ENCODE results near the gene SPOP.

GRCh38 chr17:49580981-49581647 lies 96.8 kb downstream of the SPOP start:
- TF ChIP-seq, protein P1, sequence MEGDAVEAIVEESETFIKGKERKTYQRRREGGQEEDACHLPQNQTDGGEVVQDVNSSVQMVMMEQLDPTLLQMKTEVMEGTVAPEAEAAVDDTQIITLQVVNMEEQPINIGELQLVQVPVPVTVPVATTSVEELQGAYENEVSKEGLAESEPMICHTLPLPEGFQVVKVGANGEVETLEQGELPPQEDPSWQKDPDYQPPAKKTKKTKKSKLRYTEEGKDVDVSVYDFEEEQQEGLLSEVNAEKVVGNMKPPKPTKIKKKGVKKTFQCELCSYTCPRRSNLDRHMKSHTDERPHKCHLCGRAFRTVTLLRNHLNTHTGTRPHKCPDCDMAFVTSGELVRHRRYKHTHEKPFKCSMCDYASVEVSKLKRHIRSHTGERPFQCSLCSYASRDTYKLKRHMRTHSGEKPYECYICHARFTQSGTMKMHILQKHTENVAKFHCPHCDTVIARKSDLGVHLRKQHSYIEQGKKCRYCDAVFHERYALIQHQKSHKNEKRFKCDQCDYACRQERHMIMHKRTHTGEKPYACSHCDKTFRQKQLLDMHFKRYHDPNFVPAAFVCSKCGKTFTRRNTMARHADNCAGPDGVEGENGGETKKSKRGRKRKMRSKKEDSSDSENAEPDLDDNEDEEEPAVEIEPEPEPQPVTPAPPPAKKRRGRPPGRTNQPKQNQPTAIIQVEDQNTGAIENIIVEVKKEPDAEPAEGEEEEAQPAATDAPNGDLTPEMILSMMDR (IDR thresholded peaks at IDR 0.05) = no peak
- no peak for TF ChIP-seq ZFX (IDR thresholded peaks at IDR 0.05; ENCODE audit: borderline replicate concordance)
